ENCODE measurements around the gene VTN. TPM values are rescaled to one million over a fixed set of nuclear protein-coding genes. Genes with fewer than 3 reads are reported as not detected.

Gene VTN
- total and polyA plus RNA-seq, 2 donors (not counting 1 experiment from before 2014, with no cell fraction given), result 0.17 to 3.5 TPM

GRCh38 chr17:28388106-28388505, 18.0 kb upstream of the VTN start:
- H3K27ac ChIP-seq (ENCODE audit: insufficient read depth, low read length), result no peak overlapping the region
- H3K4me2 ChIP-seq (ENCODE audit: extremely low read depth, insufficient read depth, low read length), result no peak overlapping the region
- H2AFZ ChIP-seq (ENCODE audit: low read length), result no peak overlapping the region
- no peaks in the 10 kb centered on the region for H4K20me1 ChIP-seq (ENCODE audit: control insufficient read depth, extremely low read depth, insufficient read depth, low read length)
- H3K36me3 ChIP-seq (ENCODE audit: control insufficient read depth, insufficient read depth, low read length), result peaks cover 4% of the 10 kb centered on the region
- H3K9ac ChIP-seq (ENCODE audit: insufficient read depth, low read length), result no peak overlapping the region
- H3K4me1 ChIP-seq (ENCODE audit: control insufficient read depth, extremely low read depth, insufficient read depth, low read length), result no peaks in the 10 kb centered on the region
- H3K27me3 ChIP-seq (ENCODE audit: control insufficient read depth, insufficient read depth, low read length), result no peaks in the 10 kb centered on the region
- no peaks in the 10 kb centered on the region for H3K79me2 ChIP-seq (ENCODE audit: control insufficient read depth, insufficient read depth, low read length)
- H3K9me3 ChIP-seq (ENCODE audit: control insufficient read depth, insufficient read depth, low read depth, low read length), result no peaks in the 10 kb centered on the region
- H3K4me3 ChIP-seq (replicated peaks in 1 of 4; ENCODE audit: control extremely low read depth in 1 of 4, insufficient read depth in 1 of 4, low read depth in 3 of 4, low read length in 4 of 4), result no peak overlapping the region
- DNase-seq (ENCODE audit: low read depth in 2 of 2), result no peak
- TF ChIP-seq EZH2 (IDR thresholded peaks at IDR 0.05; ENCODE audit: low read length, missing control alignments), result no peak
- no peak for TF ChIP-seq CTCF (conservative IDR thresholded peaks at IDR 0.05 in 1 of 2, IDR thresholded peaks at IDR 0.05 in 1 of 2; ENCODE audit: low read depth in 1 of 2, low read length in 2 of 2)

GRCh38 chr17:28386391-28386790, 16.3 kb upstream of the VTN start:
- TF ChIP-seq CTCF (conservative IDR thresholded peaks at IDR 0.05 in 1 of 2, IDR thresholded peaks at IDR 0.05 in 1 of 2; ENCODE audit: low read depth in 1 of 2, low read length in 2 of 2), result no peak
- TF ChIP-seq EZH2 (IDR thresholded peaks at IDR 0.05; ENCODE audit: low read length, missing control alignments), result no peak
- H3K4me2 ChIP-seq (ENCODE audit: extremely low read depth, insufficient read depth, low read length), result no peak overlapping the region
- H3K9ac ChIP-seq (ENCODE audit: insufficient read depth, low read length), result no peak overlapping the region
- H4K20me1 ChIP-seq (ENCODE audit: control insufficient read depth, extremely low read depth, insufficient read depth, low read length), result no peaks in the 10 kb centered on the region
- peaks cover 4% of the 10 kb centered on the region for H3K36me3 ChIP-seq (ENCODE audit: control insufficient read depth, insufficient read depth, low read length)
- H2AFZ ChIP-seq (ENCODE audit: low read length), result no peak overlapping the region
- H3K27me3 ChIP-seq (ENCODE audit: control insufficient read depth, insufficient read depth, low read length), result no peaks in the 10 kb centered on the region
- no peaks in the 10 kb centered on the region for H3K79me2 ChIP-seq (ENCODE audit: control insufficient read depth, insufficient read depth, low read length)
- no peak for DNase-seq (ENCODE audit: low read depth in 2 of 2)
- no peaks in the 10 kb centered on the region for H3K9me3 ChIP-seq (ENCODE audit: control insufficient read depth, insufficient read depth, low read depth, low read length)
- H3K4me1 ChIP-seq (ENCODE audit: control insufficient read depth, extremely low read depth, insufficient read depth, low read length), result no peaks in the 10 kb centered on the region
- H3K27ac ChIP-seq (ENCODE audit: insufficient read depth, low read length), result no peak overlapping the region
- H3K4me3 ChIP-seq (replicated peaks in 1 of 4; ENCODE audit: control extremely low read depth in 1 of 4, insufficient read depth in 1 of 4, low read depth in 3 of 4, low read length in 4 of 4), result no peak overlapping the region

GRCh38 chr17:28385406-28385805, 15.3 kb upstream of the VTN start:
- no peak for DNase-seq (ENCODE audit: low read depth in 2 of 2)
- H3K9ac ChIP-seq (ENCODE audit: insufficient read depth, low read length), result no peak overlapping the region
- no peaks in the 10 kb centered on the region for H3K9me3 ChIP-seq (ENCODE audit: control insufficient read depth, insufficient read depth, low read depth, low read length)
- no peaks in the 10 kb centered on the region for H3K79me2 ChIP-seq (ENCODE audit: control insufficient read depth, insufficient read depth, low read length)
- H4K20me1 ChIP-seq (ENCODE audit: control insufficient read depth, extremely low read depth, insufficient read depth, low read length), result no peaks in the 10 kb centered on the region
- H2AFZ ChIP-seq (ENCODE audit: low read length), result no peak overlapping the region
- peaks cover 4% of the 10 kb centered on the region for H3K36me3 ChIP-seq (ENCODE audit: control insufficient read depth, insufficient read depth, low read length)
- no peak overlapping the region for H3K27ac ChIP-seq (ENCODE audit: insufficient read depth, low read length)
- no peaks in the 10 kb centered on the region for H3K4me1 ChIP-seq (ENCODE audit: control insufficient read depth, extremely low read depth, insufficient read depth, low read length)
- TF ChIP-seq EZH2 (IDR thresholded peaks at IDR 0.05; ENCODE audit: low read length, missing control alignments) (no peak), CTCF (conservative IDR thresholded peaks at IDR 0.05 in 1 of 2, IDR thresholded peaks at IDR 0.05 in 1 of 2; ENCODE audit: low read depth in 1 of 2, low read length in 2 of 2) (no peak)
- no peak overlapping the region for H3K4me2 ChIP-seq (ENCODE audit: extremely low read depth, insufficient read depth, low read length)
- no peak overlapping the region for H3K4me3 ChIP-seq (replicated peaks in 1 of 4; ENCODE audit: control extremely low read depth in 1 of 4, insufficient read depth in 1 of 4, low read depth in 3 of 4, low read length in 4 of 4)
- H3K27me3 ChIP-seq (ENCODE audit: control insufficient read depth, insufficient read depth, low read length), result no peaks in the 10 kb centered on the region

Measured in fibroblast of lung (primary cell).